Raji (cell line): ENCODE data around the gene SMIM30.

Experiments used
- POLR2A ChIP-seq: IDR thresholded peaks from 2 replicates; pipeline ENCODE4 v1.6.1; 2011; ENCODE audit warnings: low read depth, low read length, control low read depth; ENCODE audit not compliant: insufficient read depth

SMIM30 gene

DNA sequence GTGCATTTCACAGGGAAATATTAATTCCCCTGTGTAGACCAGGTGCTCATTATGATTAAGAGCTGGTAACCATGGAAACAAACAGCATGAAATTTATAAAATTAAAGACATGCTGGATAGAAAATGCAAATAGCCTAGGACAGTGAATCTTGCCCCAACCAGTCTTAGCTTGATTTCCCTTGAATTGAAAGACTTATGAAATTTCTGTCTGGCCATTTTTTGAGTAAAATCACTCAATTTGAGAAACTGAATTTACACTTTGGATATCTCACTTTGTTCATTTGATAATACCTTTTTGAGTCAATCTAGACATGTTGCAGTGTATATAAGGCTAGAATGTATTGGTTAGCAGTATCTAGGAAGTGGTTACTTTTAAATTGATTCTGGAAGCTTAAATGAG, 4.4 kb upstream of the SMIM30 start:
- no peak for TF ChIP-seq POLR2A

DNA sequence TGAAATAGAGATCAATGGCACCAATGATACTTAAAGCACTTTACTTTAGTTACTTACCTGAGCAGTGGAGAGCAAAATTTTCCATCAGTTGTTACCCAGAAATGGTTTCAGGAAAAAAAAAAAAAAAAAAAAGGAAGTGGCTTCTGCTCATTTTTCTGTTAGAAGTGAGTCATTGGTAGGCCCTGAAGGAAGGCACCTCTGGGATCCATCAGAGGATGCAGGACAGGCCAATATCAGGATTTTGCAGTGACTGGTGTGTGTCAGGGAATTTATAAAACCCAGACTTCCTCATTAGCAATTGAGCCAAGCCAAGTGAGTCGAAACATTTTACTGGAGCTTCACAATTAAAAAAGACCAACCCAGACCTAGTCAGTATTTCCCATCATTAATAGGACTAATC, 2.3 kb upstream of the SMIM30 start:
- TF ChIP-seq POLR2A, result no peak

DNA sequence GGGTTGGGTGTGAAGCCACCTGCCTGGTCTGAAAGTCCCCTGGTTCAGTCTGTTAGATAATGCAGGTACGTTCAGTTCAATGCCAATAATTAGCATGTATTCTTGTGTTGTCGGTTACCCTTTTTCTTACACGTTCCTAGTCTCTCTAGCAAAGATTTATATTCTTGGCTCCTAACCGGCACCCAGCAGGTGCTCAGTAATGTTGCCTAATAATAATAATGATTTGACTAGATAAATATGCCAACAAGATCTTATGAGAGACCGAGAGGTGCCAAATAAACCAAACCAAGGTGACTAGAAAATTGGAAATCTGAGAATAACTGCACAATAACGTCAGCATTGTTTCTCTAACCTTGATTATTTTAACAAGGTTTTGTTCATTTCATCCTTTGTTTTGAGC, 1.1 kb upstream of the SMIM30 start:
- no peak for TF ChIP-seq POLR2A

DNA sequence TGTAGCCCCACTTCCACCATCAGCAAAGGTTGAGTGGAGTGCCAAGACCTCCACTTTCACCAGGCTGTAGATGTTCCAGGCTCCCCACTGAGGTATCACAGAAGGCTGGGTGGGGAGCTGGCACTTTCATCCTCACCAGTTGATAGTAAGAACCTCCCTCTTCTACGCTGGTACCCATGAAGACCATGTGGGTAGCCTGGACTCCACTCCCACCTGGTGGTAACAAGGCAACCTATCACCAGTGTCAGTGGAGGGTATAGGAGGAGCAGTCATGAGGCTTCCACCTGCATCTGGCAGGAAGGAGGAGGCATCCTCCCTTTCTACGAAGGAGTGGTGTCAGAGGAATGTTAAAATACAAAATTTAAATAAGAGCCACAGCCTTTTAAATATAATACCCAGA, 4.4 kb downstream of the SMIM30 start:
- TF ChIP-seq POLR2A, result no peak

DNA sequence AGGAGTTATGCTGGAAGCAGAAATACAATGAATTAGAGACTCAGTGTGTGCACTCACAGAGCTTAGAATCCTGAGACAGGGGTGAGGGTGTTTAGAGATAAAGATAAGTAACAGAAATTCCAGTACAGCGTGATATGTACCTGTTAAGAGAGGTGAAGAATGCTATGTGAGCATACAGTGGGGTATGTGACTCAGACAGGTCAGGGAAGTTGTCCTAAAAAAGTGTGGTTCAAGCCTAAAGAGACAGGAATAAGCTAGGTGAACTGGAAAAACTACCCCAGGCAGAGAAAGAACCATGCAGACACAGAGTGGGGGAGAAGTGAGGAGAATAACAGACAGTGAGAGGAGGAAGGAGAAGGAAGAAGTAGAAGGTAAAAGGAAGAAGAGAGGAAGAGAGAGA, 8.6 kb downstream of the SMIM30 start:
- TF ChIP-seq POLR2A, result no peak

DNA sequence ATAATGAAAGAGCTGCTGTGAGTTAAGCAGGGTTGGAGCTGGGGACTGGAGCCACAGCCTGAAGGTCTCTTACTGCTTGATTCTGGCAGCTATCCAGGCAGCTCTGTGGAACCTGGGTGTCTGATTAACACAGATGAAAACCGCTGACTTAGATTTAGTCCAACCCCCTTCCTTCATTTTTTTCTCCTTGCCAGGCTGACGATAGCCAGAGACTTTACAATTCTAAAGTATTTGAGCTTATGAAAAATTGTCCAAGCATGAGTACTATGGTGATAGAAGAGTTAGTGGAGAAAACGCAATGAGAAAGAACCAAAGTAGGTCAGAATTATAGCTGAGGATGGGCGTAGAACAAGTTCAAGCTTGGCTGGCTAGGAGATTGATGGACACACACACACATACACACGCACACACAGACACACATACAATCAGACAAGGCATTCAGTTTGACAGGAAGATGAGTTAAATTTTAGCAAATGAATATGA, 18.2 kb downstream of the SMIM30 start:
- no peak for TF ChIP-seq POLR2A

DNA sequence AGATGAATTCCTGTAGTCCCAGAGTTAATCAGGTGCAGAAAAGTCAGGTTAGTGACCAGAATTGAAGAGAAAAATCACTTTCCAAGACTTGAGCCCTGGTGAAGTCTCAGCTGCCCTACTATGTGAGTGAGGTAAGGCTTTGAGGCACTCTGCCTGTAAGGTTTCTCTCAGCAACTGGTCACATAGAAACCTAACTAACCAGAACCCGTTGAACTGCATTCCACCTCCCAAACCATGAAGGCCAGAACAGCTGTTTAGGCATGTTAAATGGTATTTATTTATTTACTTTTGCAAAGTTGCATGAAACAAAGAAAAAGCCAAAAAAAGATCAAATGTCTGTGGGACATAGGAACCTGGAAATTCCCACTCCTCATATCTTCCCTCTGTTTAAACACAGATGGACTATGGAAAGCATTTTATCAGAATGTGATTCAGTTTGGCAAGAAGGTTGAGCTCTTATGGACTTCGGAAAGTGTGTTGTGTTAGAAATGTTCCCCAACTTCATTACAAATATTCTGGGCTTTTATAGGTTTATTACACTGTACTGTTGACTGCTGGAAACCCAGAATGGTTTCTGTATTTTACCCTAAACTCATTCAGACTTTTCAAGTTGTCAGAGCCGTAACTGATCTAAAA, 19.0 kb downstream of the SMIM30 start:
- no peak for TF ChIP-seq POLR2A

DNA sequence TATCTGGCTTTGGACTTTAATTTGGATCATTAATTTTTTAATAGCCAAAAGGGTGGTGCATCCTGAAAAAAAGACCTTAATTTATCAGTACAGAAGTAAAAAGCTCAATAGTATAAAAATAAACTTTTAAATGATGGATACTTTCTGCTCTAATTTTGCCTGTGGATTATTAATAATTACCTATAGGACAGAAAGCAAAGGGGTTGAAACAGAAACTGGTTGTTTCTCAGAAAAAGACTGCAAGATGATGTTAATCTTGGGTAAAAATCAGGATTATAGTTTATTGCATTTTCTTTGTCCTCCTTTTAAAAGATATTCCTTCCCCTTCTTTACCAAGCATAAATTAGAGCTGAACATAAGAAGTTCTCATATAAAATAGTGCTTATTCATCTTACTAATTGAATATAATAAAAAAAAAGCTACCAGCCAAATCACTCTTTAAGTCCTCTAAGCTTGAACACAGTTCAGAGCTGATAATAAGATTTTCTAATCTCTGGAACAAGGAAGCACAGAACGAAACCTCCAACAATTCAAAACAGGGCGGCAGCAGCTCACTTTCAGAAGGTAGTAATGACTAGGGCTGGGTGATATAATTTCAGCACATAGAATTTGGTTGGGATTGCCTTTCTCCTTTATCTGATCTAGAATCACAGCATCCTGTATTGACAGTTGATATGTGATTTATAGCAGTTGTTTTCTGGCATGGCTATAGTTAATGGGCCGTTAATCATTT, 23.7 kb downstream of the SMIM30 start:
- no peak for TF ChIP-seq POLR2A

DNA sequence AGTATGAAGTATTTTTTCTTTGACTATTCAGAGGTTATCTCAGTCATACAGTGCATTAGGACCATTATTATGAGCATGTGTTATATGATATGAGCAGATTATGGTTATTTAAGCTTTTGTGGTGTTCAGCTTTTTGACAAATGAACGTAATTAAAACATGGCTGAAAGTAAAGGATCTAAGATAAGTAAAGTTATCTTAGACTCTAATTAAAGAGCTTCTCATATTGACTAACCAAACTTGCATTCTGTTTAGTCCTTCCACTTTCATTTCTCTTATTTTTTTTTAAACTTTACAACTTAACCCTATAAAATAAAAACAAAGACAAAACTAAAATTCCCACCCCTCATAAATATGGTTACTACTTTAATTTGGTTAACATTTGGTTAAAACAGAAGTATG, 24.8 kb downstream of the SMIM30 start:
- no peak for TF ChIP-seq POLR2A

DNA sequence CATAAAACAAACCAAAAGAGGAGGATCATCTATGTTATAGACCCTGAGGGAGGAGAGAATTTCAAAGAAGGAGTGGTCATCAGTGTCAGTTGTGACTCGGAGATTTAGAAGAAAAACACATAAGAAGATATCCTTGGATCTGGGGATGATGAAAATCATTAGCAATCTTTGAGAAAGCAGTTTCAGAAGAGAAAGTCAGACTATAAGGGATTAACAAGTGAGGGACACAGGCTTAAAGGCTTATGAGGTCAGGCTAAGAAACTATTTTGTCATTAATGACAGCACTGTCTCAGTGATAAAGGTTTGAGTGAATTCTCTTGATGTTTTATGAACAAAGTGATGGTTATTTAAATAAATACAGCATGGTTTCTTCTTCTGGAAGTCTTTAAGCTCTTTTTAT, 25.6 kb downstream of the SMIM30 start:
- TF ChIP-seq POLR2A, result no peak

DNA sequence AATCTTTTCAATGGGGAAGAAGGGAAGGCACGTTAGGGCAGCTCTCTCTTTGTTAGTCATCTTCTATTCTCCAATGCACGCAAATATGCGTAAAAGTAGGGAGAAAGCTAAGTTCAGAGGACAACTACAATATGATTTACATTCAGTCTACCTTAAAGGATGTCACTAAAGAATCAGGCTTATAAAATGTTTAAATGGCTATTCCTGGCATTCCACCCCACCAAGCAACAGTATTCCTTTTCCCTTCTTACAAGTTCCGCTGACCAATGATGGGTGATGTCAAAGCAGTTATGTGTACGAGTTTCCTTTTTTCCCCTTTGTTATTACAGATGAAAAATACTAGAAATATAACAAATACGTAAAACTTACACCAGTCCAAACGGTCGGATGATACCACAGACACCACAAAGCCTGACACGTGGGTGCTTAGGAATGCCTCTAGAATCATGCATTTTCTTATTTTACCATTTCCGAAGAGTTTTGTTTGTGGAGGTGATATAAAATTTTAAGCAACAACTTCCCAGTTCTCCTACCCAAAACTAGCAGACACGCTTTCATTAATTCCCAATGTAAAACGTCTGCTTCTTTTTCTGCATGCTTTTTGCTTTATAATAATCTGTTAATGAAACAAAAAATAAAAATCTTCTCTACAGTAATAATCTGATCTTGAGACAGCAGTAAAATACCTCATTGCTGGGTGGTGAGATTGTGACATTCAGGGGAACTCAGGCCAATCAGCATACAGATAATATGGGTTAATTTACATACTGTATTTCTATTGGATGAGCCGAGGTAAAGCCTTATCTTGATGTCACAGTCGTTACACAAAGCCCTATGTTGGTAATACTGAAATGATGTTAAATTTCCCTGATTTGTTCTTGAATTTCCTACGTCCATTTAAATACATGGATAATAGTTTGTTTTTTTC, 31.0 kb downstream of the SMIM30 start:
- no peak for TF ChIP-seq POLR2A

DNA sequence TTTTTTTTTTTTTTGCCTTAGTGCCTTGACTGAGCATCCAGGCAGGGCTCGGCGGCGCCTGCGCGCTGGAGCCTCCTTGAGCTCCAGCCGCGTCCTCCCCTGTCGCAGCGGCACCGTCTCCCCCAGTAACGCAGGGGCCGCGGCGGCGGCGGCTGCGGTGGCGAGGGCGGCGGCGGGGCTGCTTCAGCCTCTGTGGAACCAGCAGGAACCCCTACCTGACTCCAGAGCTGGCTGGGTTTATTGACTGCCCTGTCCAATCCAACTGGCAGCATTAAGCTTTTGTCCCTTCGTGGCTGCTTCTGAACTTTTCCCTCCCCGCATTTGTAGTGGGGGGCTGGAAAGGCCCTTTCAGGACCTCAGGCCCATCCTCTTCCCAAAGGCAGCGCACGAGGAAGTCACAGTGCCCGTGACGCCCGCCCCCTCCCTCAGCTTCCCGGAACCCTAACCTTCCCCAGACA, 31.9 kb downstream of the SMIM30 start, which contains the start of gene GPR85:
TSS of gene GPR85 (minus strand) at position 397 of the 458 bp plus-strand sequence. CDS start 2,106 bp downstream, outside the sequence.
- no peak for TF ChIP-seq POLR2A

DNA sequence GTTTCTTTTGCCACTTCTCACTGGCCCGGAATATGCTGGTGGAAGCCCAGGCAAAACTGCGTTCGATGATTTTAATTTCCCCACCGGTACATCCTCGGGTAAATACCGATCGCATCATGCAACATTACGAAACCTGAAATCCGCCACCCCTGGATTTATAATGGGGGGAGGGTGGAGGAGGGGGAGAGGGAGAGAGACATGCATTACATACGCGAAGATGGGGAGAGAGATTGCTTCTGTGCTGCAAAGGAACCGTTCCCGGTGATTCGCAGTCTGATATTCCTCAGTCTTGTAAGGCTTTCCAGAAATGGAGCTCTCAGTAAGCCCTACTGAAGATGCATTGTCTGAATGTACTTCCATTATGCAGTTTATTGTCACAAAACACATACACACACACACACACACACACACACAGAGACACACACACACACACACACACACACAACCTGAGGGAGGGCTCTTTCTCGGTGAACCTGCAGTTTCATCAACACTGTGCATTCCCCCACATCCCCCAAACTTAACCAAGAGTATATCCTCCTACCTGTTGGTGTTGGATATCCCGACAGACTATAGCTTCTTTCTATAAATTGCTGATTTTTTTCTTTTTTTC, 32.5 kb downstream of the SMIM30 start:
- no peak for TF ChIP-seq POLR2A

DNA sequence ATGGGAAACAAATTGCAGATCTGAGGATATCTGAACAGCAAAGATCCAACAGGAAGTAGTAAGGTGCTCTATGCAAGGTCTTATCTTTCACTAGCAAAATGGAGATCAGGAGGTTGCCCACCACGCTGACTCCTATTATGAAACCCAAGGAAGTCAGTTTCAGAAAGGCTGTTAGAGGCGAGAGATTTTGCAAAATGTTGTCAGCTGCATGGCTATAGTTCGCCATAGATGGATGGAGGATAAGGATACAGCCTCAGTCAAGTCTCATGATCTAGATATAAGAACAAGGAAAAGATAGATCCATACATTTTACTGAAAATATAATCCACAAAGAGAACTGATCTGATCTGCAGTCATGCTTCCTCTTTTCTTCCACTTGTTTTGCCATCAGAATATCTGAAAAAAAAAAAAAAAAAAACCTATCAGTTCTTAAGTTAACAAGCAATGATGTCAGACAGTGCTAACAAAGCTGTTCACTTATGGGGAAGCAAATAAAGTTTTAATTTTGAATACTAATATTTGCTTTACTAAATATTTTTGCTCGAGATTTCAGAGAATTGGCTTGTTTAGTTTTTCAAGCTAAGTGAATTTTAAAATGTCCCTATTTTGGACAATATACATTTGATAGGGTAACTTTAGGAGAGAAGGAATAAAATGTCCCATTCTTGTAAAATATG, 33.7 kb downstream of the SMIM30 start:
- TF ChIP-seq POLR2A, result no peak
